A549 (cell line): ENCODE results near the gene LYPLA2. TPM values are rescaled to one million over a fixed set of nuclear protein-coding genes. Genes with fewer than 3 reads are reported as not detected.

Source experiments
- ATAC-seq, 2 experiments: fragments of 200-7000 bp in 1 of 2; fragments of >200 bp in 1 of 2; cut with Nextera tagmentation in 1 of 2; cut with Tn5 transposase in 1 of 2; 3 replicates each; pipeline versions ENCODE4 v1.8.0 to v1.9.1; 2018 to 2020; ENCODE audit warnings: mild to moderate bottlenecking in 1 of 2, moderate library complexity in 1 of 2
- CTCF ChIA-PET: fragments of 300-600 bp; sonication (Branson Sonifier 250); formaldehyde crosslinking; extraction: SDS; loops from one replicate; lab custom pipeline; 2021; ENCODE audit warnings: antibody characterized with exemption, inconsistent platforms; lab: Yijun Ruan, JAX
- POLR2A ChIA-PET: fragments of 350-600 bp; formaldehyde crosslinking; extraction: SDS; loops from one replicate; lab custom pipeline; 2021; ENCODE audit warnings: antibody characterized with exemption, inconsistent platforms; lab: Yijun Ruan, JAX
- DNase-seq, 2 experiments: peaks; one replicate each; pipeline versions ENCODE4 v3.0.0 to v3.0.0-alpha.2; 2011 to 2016; ENCODE audit warnings: low read depth in 1 of 2, low spot score in 1 of 2
- FAIRE-seq: peaks from 2 replicates; lab custom pipeline; 2011; peaks lifted over from hg19 to GRCh38; lab: Jason Lieb, UNC
- H3K27ac ChIP-seq, 2 experiments: fragments of >200 bp; sonication (Bioruptor Twin); formaldehyde crosslinking; 3 replicates each; pipeline ENCODE4 v1.5.1; 2016 to 2017
- H3K4me1 ChIP-seq: fragments of >200 bp; sonication (Bioruptor Twin); formaldehyde crosslinking; 3 replicates; pipeline ENCODE4 v1.6.1; 2016
- H3K4me2 ChIP-seq: fragments of >200 bp; sonication (Bioruptor Twin); formaldehyde crosslinking; 3 replicates; pipeline ENCODE4 v1.6.1; 2016
- H3K4me3 ChIP-seq: fragments of >200 bp; sonication (Bioruptor Twin); formaldehyde crosslinking; 3 replicates; pipeline ENCODE4 v1.5.1; 2016
- H3K9me3 ChIP-seq: fragments of >200 bp; sonication (Bioruptor Twin); formaldehyde crosslinking; 3 replicates; pipeline ENCODE4 v1.6.1; 2016
- BHLHE40 ChIP-seq: IDR thresholded peaks from 2 replicates; pipeline ENCODE4 v1.6.1; 2012; ENCODE audit warnings: low read depth, low read length, inconsistent platforms
- CBX2 ChIP-seq: fragments of 200-600 bp; sonication (generic); IDR thresholded peaks from 2 replicates; pipeline ENCODE4 v1.6.1; 2016; ENCODE audit warnings: low read depth, mild to moderate bottlenecking, borderline replicate concordance
- CBX8 ChIP-seq: fragments of 200-600 bp; sonication (generic); IDR thresholded peaks from 2 replicates; pipeline ENCODE4 v1.6.1; 2016
- CHD4 ChIP-seq: fragments of 200-600 bp; sonication (generic); IDR thresholded peaks from 2 replicates; pipeline ENCODE4 v1.6.1; 2016; ENCODE audit warnings: antibody characterized with exemption, mild to moderate bottlenecking, borderline replicate concordance
- CTCF ChIP-seq: fragments of >200 bp; sonication (Bioruptor Twin); formaldehyde crosslinking; IDR thresholded peaks from 3 replicates; pipeline ENCODE4 v1.5.1; 2016
- EHF ChIP-seq: fragments of 250-450 bp; sonication (Bioruptor Pico); IDR thresholded peaks from 2 replicates; pipeline ENCODE4 v1.5.0; 2020; ENCODE audit warnings: mild to moderate bottlenecking
- ELK1 ChIP-seq: fragments of 150-350 bp; IDR thresholded peaks from 2 replicates; pipeline ENCODE4 v1.6.1; 2014; ENCODE audit warnings: low read depth, mild to moderate bottlenecking, low read length
- EP300 ChIP-seq, 2 experiments: fragments of >200 bp; sonication (Bioruptor Twin); formaldehyde crosslinking; IDR thresholded peaks; 2 replicates in 1 of 2; 3 replicates in 1 of 2; pipeline ENCODE4 v1.6.1; 2016 to 2017
- FOSL2 ChIP-seq, 2 experiments: fragments of 450-650 bp in 1 of 2; fragments of >200 bp in 1 of 2; sonication (Bioruptor Twin) in 1 of 2; formaldehyde crosslinking; IDR thresholded peaks; 2 replicates each; pipeline versions ENCODE4 v1.5.0 to v1.6.1; 2016 to 2020; ENCODE audit warnings: mild to moderate bottlenecking in 1 of 2, moderate library complexity in 1 of 2
- HEYL ChIP-seq: fragments of 250-450 bp; sonication (Bioruptor Pico); IDR thresholded peaks from 2 replicates; pipeline ENCODE4 v1.8.0; 2021; ENCODE audit warnings: mild to moderate bottlenecking, moderate library complexity
- HOXB5 ChIP-seq: fragments of 250-450 bp; sonication (Bioruptor Pico); IDR thresholded peaks from 2 replicates; pipeline ENCODE4 v1.5.0; 2020; ENCODE audit warnings: mild to moderate bottlenecking, moderate library complexity
- JUN ChIP-seq, 2 experiments: fragments of >200 bp; sonication (Bioruptor Twin); formaldehyde crosslinking; IDR thresholded peaks; 2 replicates in 1 of 2; 3 replicates in 1 of 2; pipeline ENCODE4 v1.6.1; 2016 to 2017
- MAFK ChIP-seq: fragments of 450-650 bp; IDR thresholded peaks from 2 replicates; pipeline ENCODE4 v1.6.1; 2014; ENCODE audit not compliant: partially characterized antibody
- NPAS2 ChIP-seq: fragments of 250-450 bp; sonication (Bioruptor Pico); IDR thresholded peaks from 2 replicates; pipeline ENCODE4 v1.8.0; 2022; ENCODE audit warnings: mild to moderate bottlenecking, moderate library complexity, borderline replicate concordance
- PBX3 ChIP-seq: IDR thresholded peaks from 2 replicates; pipeline ENCODE4 v1.6.1; 2012
- RCOR1 ChIP-seq: fragments of 150-350 bp; IDR thresholded peaks from 2 replicates; pipeline ENCODE4 v1.6.1; 2014; ENCODE audit warnings: antibody characterized with exemption, low read length, low read depth
- SREBF2 ChIP-seq: fragments of 450-650 bp; IDR thresholded peaks from 2 replicates; pipeline ENCODE4 v1.6.1; 2014; ENCODE audit warnings: mild to moderate bottlenecking, moderate library complexity
- TFCP2L1 ChIP-seq: fragments of 250-450 bp; sonication (Bioruptor Pico); IDR thresholded peaks from 2 replicates; pipeline ENCODE4 v1.5.0; 2021; ENCODE audit warnings: mild to moderate bottlenecking
- USF2 ChIP-seq: fragments of 450-650 bp; IDR thresholded peaks from 2 replicates; pipeline ENCODE4 v1.6.1; 2014; ENCODE audit warnings: antibody characterized with exemption
- ZNF302 ChIP-seq: fragments of 250-450 bp; sonication (Bioruptor Pico); IDR thresholded peaks from 2 replicates; pipeline ENCODE4 v1.9.0; 2021; ENCODE audit warnings: inconsistent platforms, mild to moderate bottlenecking, moderate library complexity
- WGBS: methylation state at CpG from one replicate; pipeline ENCODE4 v1.1.6; 2017; ENCODE audit errors: missing lambda C conversion rate; 5-methylcytosine and 5-hydroxymethylcytosine counted together
- polyA plus RNA-seq, 4 experiments: library from polyadenylated mRNA; depleted of rRNA in 3 of 4; stranded (reverse); fragments of >200 nt; fragmentation: RNase III in 1 of 4; extraction: RNeasy Plus Mini Kit Qiagen cat#74134 plus additional on column Dnase treatment in 1 of 4; gene quantifications; 2 replicates in 3 of 4; 3 replicates in 1 of 4; pipeline ENCODE4 v1.2.3, GENCODE V29; 2011 to 2017

Gene LYPLA2
- polyA plus RNA-seq, 2 of the 4 experiments (the other 2 are of a cell fraction): 17.8 to 49.2 TPM

GRCh38 chr1:23751815-23752200, 39.1 kb upstream of the LYPLA2 start:
- 92% methylated on average over 4 of the region's 4 CpGs for WGBS
- no peak overlapping the region for H3K27ac ChIP-seq
- no peaks in the 10 kb centered on the region for H3K9me3 ChIP-seq
- no peak for TF ChIP-seq SREBF2
- no peak for TF ChIP-seq HEYL (CRISPR knock-in tag)
- no peak for TF ChIP-seq CBX2
- TF ChIP-seq EP300 (IDR thresholded peaks at IDR 0.05): no peak
- no peak for TF ChIP-seq HOXB5 (CRISPR knock-in tag)
- no peak for TF ChIP-seq MAFK
- TF ChIP-seq PBX3: no peak
- TF ChIP-seq ZNF302 (CRISPR knock-in tag): no peak
- TF ChIP-seq CBX8: no peak
- no peak for TF ChIP-seq CHD4
- TF ChIP-seq, all 56 proteins: peak for 0
- Histone ChIP-seq H3K4me1 (no peaks in the 10 kb centered on the region), H3K4me3 (no peak overlapping the region), H3K4me2 (no peak overlapping the region)
- ChIA-PET CTCF (interaction anchor here (0.8 to 2.5 kb wide), 7 partner anchors 20 to 251 kb away, joined by 3 to 7 read pairs (median 3); no protein-coding TSS in a partner anchor), POLR2A (no interaction called here)
- ATAC-seq: no peak
- DNase-seq: no peak
- no peak for FAIRE-seq

GRCh38 chr1:23752909-23753308, 38.0 kb upstream of the LYPLA2 start:
- Histone ChIP-seq H3K4me3 (no peak overlapping the region), H3K4me1 (no peaks in the 10 kb centered on the region), H3K4me2 (no peak overlapping the region), H3K27ac (no peak overlapping the region), H3K9me3 (no peaks in the 10 kb centered on the region)
- FAIRE-seq (no peak), ATAC-seq (no peak), DNase-seq (no peak)
- TF ChIP-seq ELK1: no peak
- TF ChIP-seq RCOR1: no peak
- TF ChIP-seq JUN (IDR thresholded peaks at IDR 0.05): no peak
- no peak for TF ChIP-seq BHLHE40
- no peak for TF ChIP-seq EHF
- no peak for TF ChIP-seq FOSL2 (IDR thresholded peaks at IDR 0.05)
- TF ChIP-seq FOSL2 (CRISPR knock-in tag; IDR thresholded peaks at IDR 0.05): no peak
- TF ChIP-seq USF2: no peak
- TF ChIP-seq NPAS2 (CRISPR knock-in tag): no peak
- 90% methylated on average over 1 of the region's 1 CpG for WGBS
- CTCF ChIA-PET: interaction anchor here (1.2 to 2.5 kb wide), 2 partner anchors 117 to 208 kb away, joined by 4 to 7 read pairs; no protein-coding TSS in a partner anchor
- POLR2A ChIA-PET: no interaction called here

- TF ChIP-seq ZNF302 (CRISPR knock-in tag) (no peak), MAFK (no peak), CBX8 (no peak), CTCF (no peak), FOSL2 (IDR thresholded peaks at IDR 0.05) (no peak), FOSL2 (CRISPR knock-in tag; IDR thresholded peaks at IDR 0.05) (0 out of 2 replicates have a peak, but pooled peaks have one; percentile 8), TFCP2L1 (no peak)
- ChIA-PET POLR2A (no interaction called here), CTCF (interaction anchor here (1.1 kb wide), 1 partner anchor 16 kb away, joined by 3 read pairs; no protein-coding TSS in a partner anchor)
- H3K4me1 ChIP-seq: no peaks in the 10 kb centered on the region
- DNase-seq (no peak), FAIRE-seq (no peak), ATAC-seq (peak in 1 of 2 experiments; percentile 45; a peak in 1 of 6 replicates)
- H3K4me2 ChIP-seq: no peak overlapping the region
- H3K4me3 ChIP-seq: no peak overlapping the region
- WGBS: 100% methylated on average over 1 of the region's 3 CpGs
- H3K9me3 ChIP-seq: no peaks in the 10 kb centered on the region
- H3K27ac ChIP-seq: no peak overlapping the region
Measured at GRCh38 chr1:23756676-23757075, 34.3 kb upstream of the LYPLA2 start.
